Nephron (organoid): Measurements from ENCODE around the gene ACSM4.

Experiments used
- H3K27ac Mint-ChIP-seq, 3 experiments: 2 replicates each; pipeline ENCODE4 v1.8.0; 2020; ENCODE audit warnings: mixed read lengths in 3 of 3, mild to moderate bottlenecking in 2 of 3, moderate library complexity in 1 of 3
- H3K27me3 Mint-ChIP-seq: 2 replicates; pipeline ENCODE4 v1.8.0; 2021; ENCODE audit warnings: low read depth, mild to moderate bottlenecking, moderate library complexity, mixed read lengths
- H3K36me3 Mint-ChIP-seq: 2 replicates; pipeline ENCODE4 v1.8.0; 2020; ENCODE audit warnings: low read depth, mixed read lengths
- H3K4me1 Mint-ChIP-seq: 2 replicates; pipeline ENCODE4 v1.8.0; 2020; ENCODE audit warnings: mixed read lengths
- H3K4me3 Mint-ChIP-seq, 3 experiments: 2 replicates each; pipeline ENCODE4 v1.8.0; 2020; ENCODE audit warnings: mild to moderate bottlenecking in 3 of 3, mixed read lengths in 3 of 3, moderate library complexity in 2 of 3
- H3K9me3 Mint-ChIP-seq: 2 replicates; pipeline ENCODE4 v1.8.0; 2020; ENCODE audit warnings: mixed read lengths
- CTCF ChIP-seq, 3 experiments: fragments of 200-600 bp; sonication (generic); IDR thresholded peaks; one replicate each; pipeline ENCODE4 v1.5.0; 2021; ENCODE audit warnings: antibody characterized with exemption in 3 of 3; ENCODE audit not compliant: unreplicated experiment in 3 of 3

The ACSM4 gene

GRCh38 chr12:7346551-7347225 is 42.8 kb downstream of the ACSM4 start:
- H3K4me3 Mint-ChIP-seq, result no peak overlapping the region
- no peak for TF ChIP-seq CTCF (IDR thresholded peaks at IDR 0.05; ENCODE audit: unreplicated experiment in 3 of 3)
- H3K36me3 Mint-ChIP-seq, result no peaks in the 10 kb centered on the region
- peaks cover 21% of the 10 kb centered on the region for H3K9me3 Mint-ChIP-seq
- H3K27me3 Mint-ChIP-seq, result no peaks in the 10 kb centered on the region
- H3K4me1 Mint-ChIP-seq, result no peaks in the 10 kb centered on the region
- no peak overlapping the region for H3K27ac Mint-ChIP-seq

GRCh38 chr12:7349418-7349817 is 45.5 kb downstream of the ACSM4 start:
- peaks cover 8% of the 10 kb centered on the region for H3K9me3 Mint-ChIP-seq
- no peaks in the 10 kb centered on the region for H3K36me3 Mint-ChIP-seq
- H3K4me1 Mint-ChIP-seq, result no peaks in the 10 kb centered on the region
- no peak overlapping the region for H3K4me3 Mint-ChIP-seq
- H3K27me3 Mint-ChIP-seq, result no peaks in the 10 kb centered on the region
- no peak for TF ChIP-seq CTCF (IDR thresholded peaks at IDR 0.05; ENCODE audit: unreplicated experiment in 3 of 3)
- no peak overlapping the region for H3K27ac Mint-ChIP-seq

- H3K4me1 Mint-ChIP-seq, result no peaks in the 10 kb centered on the region
- peaks cover 2% of the 10 kb centered on the region for H3K9me3 Mint-ChIP-seq
- no peaks in the 10 kb centered on the region for H3K36me3 Mint-ChIP-seq
- no peaks in the 10 kb centered on the region for H3K27me3 Mint-ChIP-seq
- TF ChIP-seq CTCF (IDR thresholded peaks at IDR 0.05; ENCODE audit: unreplicated experiment in 3 of 3), result no peak
- no peak overlapping the region for H3K4me3 Mint-ChIP-seq
- no peak overlapping the region for H3K27ac Mint-ChIP-seq
Measured at GRCh38 chr12:7351177-7351576, 47.3 kb downstream of the ACSM4 start.

- H3K9me3 Mint-ChIP-seq, result no peaks in the 10 kb centered on the region
- H3K4me1 Mint-ChIP-seq, result no peaks in the 10 kb centered on the region
- no peaks in the 10 kb centered on the region for H3K36me3 Mint-ChIP-seq
- no peak overlapping the region for H3K4me3 Mint-ChIP-seq
- H3K27me3 Mint-ChIP-seq, result no peaks in the 10 kb centered on the region
- H3K27ac Mint-ChIP-seq, result no peak overlapping the region
- TF ChIP-seq CTCF (IDR thresholded peaks at IDR 0.05; ENCODE audit: unreplicated experiment in 3 of 3), result no peak
Measured at GRCh38 chr12:7352661-7353060, 48.8 kb downstream of the ACSM4 start.

- no peak overlapping the region for H3K27ac Mint-ChIP-seq
- no peaks in the 10 kb centered on the region for H3K27me3 Mint-ChIP-seq
- no peaks in the 10 kb centered on the region for H3K9me3 Mint-ChIP-seq
- H3K4me3 Mint-ChIP-seq, result no peak overlapping the region
- no peaks in the 10 kb centered on the region for H3K36me3 Mint-ChIP-seq
- no peak for TF ChIP-seq CTCF (IDR thresholded peaks at IDR 0.05; ENCODE audit: unreplicated experiment in 3 of 3)
- H3K4me1 Mint-ChIP-seq, result no peaks in the 10 kb centered on the region
Measured at GRCh38 chr12:7354529-7354928, 50.7 kb downstream of the ACSM4 start.

- no peak for TF ChIP-seq CTCF (IDR thresholded peaks at IDR 0.05; ENCODE audit: unreplicated experiment in 3 of 3)
- no peaks in the 10 kb centered on the region for H3K4me1 Mint-ChIP-seq
- H3K4me3 Mint-ChIP-seq, result no peak overlapping the region
- H3K27ac Mint-ChIP-seq, result no peak overlapping the region
- no peaks in the 10 kb centered on the region for H3K36me3 Mint-ChIP-seq
- no peaks in the 10 kb centered on the region for H3K27me3 Mint-ChIP-seq
- H3K9me3 Mint-ChIP-seq, result no peaks in the 10 kb centered on the region
Measured at GRCh38 chr12:7361265-7361664, 57.4 kb downstream of the ACSM4 start.
